Measurements from ENCODE around the gene NXT1. TPM values are rescaled to one million over a fixed set of nuclear protein-coding genes. Genes with fewer than 3 reads are reported as not detected.

The NXT1 gene
- total RNA-seq = 27.7 and 31.3 TPM in 2 replicates

GRCh38 chr20:23350196-23350903, at the start of gene NXT1:
Gene NXT1, plus strand, starts transcription at chr20:23350791. Its CDS starts 3,251 bp downstream, at chr20:23354042.

GRCh38 chr20:23361476-23362391, 11.1 kb downstream of the NXT1 start, which contains the start of gene GZF1:
Gene GZF1, plus strand, starts transcription at chr20:23362182. Its CDS starts 2,202 bp downstream, at chr20:23364384.

Other genes starting within 250 kb of the NXT1 start
- gene GZF1, start 11.4 kb downstream of the NXT1 start, total RNA-seq = 18.4 and 28.7 TPM in 2 replicates
- gene NAPB, start 70.7 kb downstream of the NXT1 start, total RNA-seq = 5.8 and 11.1 TPM in 2 replicates
- not detected in 2 replicates for gene CSTL1, start 88.9 kb downstream of the NXT1 start, total RNA-seq
- not detected in 2 replicates for gene CST11, start 102.1 kb downstream of the NXT1 start, total RNA-seq
- gene CST8, start 140.3 kb downstream of the NXT1 start, total RNA-seq = not detected in 2 replicates
- gene CST9L, start 217.7 kb downstream of the NXT1 start, total RNA-seq = not detected in 2 replicates

Measured in endothelial cell of coronary artery (primary cell).